Right lobe of liver (tissue), 6 donors: Measurements from ENCODE around the gene LRBA. TPM values are rescaled to one million over a fixed set of nuclear protein-coding genes. Genes with fewer than 3 reads are reported as not detected.

ENCODE experiments used
- ATAC-seq, 4 donors: fragments of 200-7000 bp; cut with Tn5 transposase; one replicate each; pipeline ENCODE4 v1.9.1; 2020; ENCODE audit warnings: mild to moderate bottlenecking in 4 of 4, moderate library complexity in 4 of 4
- DNase-seq, 3 donors: peaks; one replicate each; pipeline ENCODE4 v3.0.0-alpha.2; 2020
- H3K27ac ChIP-seq, 3 donors: fragments of 200-600 bp; one replicate each; pipeline ENCODE4 v1.8.0; 2022
- H3K27me3 ChIP-seq, 2 donors: fragments of 200-600 bp; one replicate each; pipeline ENCODE4 v1.8.0; 2022
- H3K36me3 ChIP-seq, 4 donors: fragments of 200-600 bp; sonication (generic) in 1 of 4; one replicate each; pipeline versions ENCODE4 v1.5.1 to v1.8.0; 2017 to 2022; ENCODE audit warnings: control low read depth in 1 of 4
- H3K4me1 ChIP-seq, 4 donors: fragments of 200-600 bp; sonication (generic) in 1 of 4; one replicate each; pipeline versions ENCODE4 v1.5.1 to v1.8.0; 2017 to 2022; ENCODE audit warnings: control low read depth in 1 of 4
- H3K4me3 ChIP-seq, 3 donors: fragments of 200-600 bp; one replicate each; pipeline ENCODE4 v1.8.0; 2022
- H3K9me3 ChIP-seq, 4 donors: fragments of 200-600 bp; sonication (generic) in 1 of 4; one replicate each; pipeline versions ENCODE4 v1.5.1 to v1.8.0; 2017 to 2022; ENCODE audit warnings: control low read depth in 1 of 4
- POLR2A ChIP-seq: fragments of 450-650 bp; IDR thresholded peaks from one replicate; pipeline ENCODE4 v1.6.1; 2017; ENCODE audit warnings: antibody characterized with exemption, mild to moderate bottlenecking
- WGBS: methylation state at CpG from one replicate; pipeline ENCODE4 v1.1.6; 2018; ENCODE audit warnings: low coverage, low lambda C conversion rate; ENCODE audit not compliant: insufficient coverage; ENCODE audit errors: missing lambda C conversion rate; 5-methylcytosine and 5-hydroxymethylcytosine counted together
- intact Hi-C, 2 donors: fragments of 100-400 bp; cut with DNase I; formaldehyde crosslinking; loops; one replicate each; pipeline versions ENCODE4 v1.11.2 to v1.14.1; 2022
- total RNA-seq, 6 experiments: library from RNA; depleted of rRNA in 2 of 6; stranded (reverse); fragments of >200 nt in 2 of 6; fragmentation: NEBNext Ultra II Directional in 3 of 6; extraction: Animal tissue kit (Norgen Biotek cat#: 25700) in 3 of 6; gene quantifications; one replicate each; pipeline versions ENCODE4 v1.1.0 to v1.2.4, GENCODE V29; 2016 to 2023
- TF ChIP-seq, protein P1 (sequence below), 4 donors: fragments of 200-600 bp in 3 of 4; fragments of 450-650 bp in 1 of 4; IDR thresholded peaks; one replicate each; pipeline versions ENCODE4 v1.5.1 to v1.8.0; 2016 to 2022; ENCODE audit warnings: antibody characterized with exemption in 4 of 4, mild to moderate bottlenecking in 2 of 4
- donor health status: DM: no; HTN: yes; CAD: no.
- donor health status: DM: no; HTN: no; CAD: no.
- donor health status: DM: no; HTN: no; CAD: no.
- donor health status: DM: no; HTN: yes; CAD: no.
- donor health status: DM: no; HTN: yes; CAD: no.

Gene LRBA
- total RNA-seq, 6 experiments from 2014 or later: 18.9 to 48.1 (median 24.5) TPM

DNA sequence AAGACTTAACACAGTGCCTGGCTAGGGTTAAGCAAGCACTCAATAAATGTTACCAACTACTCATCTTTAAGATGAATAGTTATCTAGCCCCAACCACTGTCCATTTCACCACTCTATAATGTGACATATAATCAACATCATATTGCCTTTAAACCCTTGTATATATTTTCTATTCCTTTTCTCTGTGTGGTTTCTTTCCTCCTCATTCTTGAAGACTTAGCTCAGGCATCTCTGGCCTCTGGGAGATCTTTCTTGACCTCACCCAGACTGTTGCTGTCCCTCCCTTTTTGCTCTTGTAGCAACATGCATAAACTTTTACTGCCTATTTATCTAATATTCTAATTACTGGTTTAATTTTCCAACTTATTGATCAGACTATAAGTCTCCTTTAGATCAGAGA lies 683.0 kb downstream of the LRBA start:
- H3K9me3 ChIP-seq: no peaks in the 10 kb centered on the region
- ATAC-seq: no peak

GRCh38 chr4:150329373-150329772 lies 685.7 kb downstream of the LRBA start:
- Histone ChIP-seq H3K4me1 (no peaks in the 10 kb centered on the region), H3K9me3 (no peaks in the 10 kb centered on the region), H3K27me3 (no peaks in the 10 kb centered on the region), H3K4me3 (no peak overlapping the region), H3K36me3 (no peaks in the 10 kb centered on the region), H3K27ac (no peak overlapping the region)
- TF ChIP-seq, protein P1, sequence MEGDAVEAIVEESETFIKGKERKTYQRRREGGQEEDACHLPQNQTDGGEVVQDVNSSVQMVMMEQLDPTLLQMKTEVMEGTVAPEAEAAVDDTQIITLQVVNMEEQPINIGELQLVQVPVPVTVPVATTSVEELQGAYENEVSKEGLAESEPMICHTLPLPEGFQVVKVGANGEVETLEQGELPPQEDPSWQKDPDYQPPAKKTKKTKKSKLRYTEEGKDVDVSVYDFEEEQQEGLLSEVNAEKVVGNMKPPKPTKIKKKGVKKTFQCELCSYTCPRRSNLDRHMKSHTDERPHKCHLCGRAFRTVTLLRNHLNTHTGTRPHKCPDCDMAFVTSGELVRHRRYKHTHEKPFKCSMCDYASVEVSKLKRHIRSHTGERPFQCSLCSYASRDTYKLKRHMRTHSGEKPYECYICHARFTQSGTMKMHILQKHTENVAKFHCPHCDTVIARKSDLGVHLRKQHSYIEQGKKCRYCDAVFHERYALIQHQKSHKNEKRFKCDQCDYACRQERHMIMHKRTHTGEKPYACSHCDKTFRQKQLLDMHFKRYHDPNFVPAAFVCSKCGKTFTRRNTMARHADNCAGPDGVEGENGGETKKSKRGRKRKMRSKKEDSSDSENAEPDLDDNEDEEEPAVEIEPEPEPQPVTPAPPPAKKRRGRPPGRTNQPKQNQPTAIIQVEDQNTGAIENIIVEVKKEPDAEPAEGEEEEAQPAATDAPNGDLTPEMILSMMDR (IDR thresholded peaks at IDR 0.05): no peak
- TF ChIP-seq POLR2A: no peak
- no peak for DNase-seq
- ATAC-seq: no peak
- intact Hi-C loops: no loop called here

More for the DNA sequence above, 683.0 kb downstream of the LRBA start:
- Histone ChIP-seq H3K4me3 (no peak overlapping the region), H3K27ac (no peak overlapping the region), H3K4me1 (no peaks in the 10 kb centered on the region), H3K27me3 (no peaks in the 10 kb centered on the region), H3K36me3 (no peaks in the 10 kb centered on the region)
- intact Hi-C loops: no loop called here
- TF ChIP-seq, protein P1 (IDR thresholded peaks at IDR 0.05): no peak
- no peak for TF ChIP-seq POLR2A
- DNase-seq: no peak

GRCh38 chr4:150328496-150328895 lies 686.6 kb downstream of the LRBA start:
- Histone ChIP-seq H3K36me3 (no peaks in the 10 kb centered on the region), H3K27ac (no peak overlapping the region), H3K4me1 (no peaks in the 10 kb centered on the region), H3K4me3 (no peak overlapping the region), H3K9me3 (no peaks in the 10 kb centered on the region), H3K27me3 (no peaks in the 10 kb centered on the region)
- DNase-seq (no peak), ATAC-seq (no peak)
- TF ChIP-seq POLR2A: no peak
- TF ChIP-seq, protein P1 (IDR thresholded peaks at IDR 0.05): no peak
- WGBS: 83% methylated on average over 2 of the region's 2 CpGs
- intact Hi-C loops: no loop called here

DNA sequence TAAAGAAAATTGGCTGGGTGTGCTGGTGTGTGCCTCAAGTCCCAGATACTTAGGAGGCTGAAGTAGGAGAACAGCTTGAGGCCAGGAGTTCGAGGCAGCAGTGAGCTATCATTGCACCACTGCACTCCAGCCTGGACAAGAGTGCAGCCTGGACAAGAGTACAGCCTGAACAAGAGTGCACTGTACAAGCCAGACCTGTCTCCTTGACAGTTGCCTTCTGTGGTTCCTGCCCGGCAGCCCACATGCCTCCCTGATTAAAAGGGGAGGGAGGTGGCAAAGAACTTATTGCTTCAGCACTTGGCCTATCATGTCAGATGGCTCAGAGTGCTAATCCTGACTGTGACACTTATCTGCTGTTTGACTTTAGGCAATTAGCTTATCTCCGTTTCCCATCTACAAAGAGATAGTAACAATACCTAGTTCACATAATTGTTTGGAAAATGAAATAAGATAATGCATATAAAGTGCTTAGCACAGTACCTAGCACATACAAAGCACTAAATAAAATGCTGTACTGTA lies 687.8 kb downstream of the LRBA start:
- Histone ChIP-seq H3K36me3 (no peaks in the 10 kb centered on the region), H3K4me3 (no peak overlapping the region), H3K27me3 (no peaks in the 10 kb centered on the region), H3K4me1 (no peaks in the 10 kb centered on the region), H3K9me3 (no peaks in the 10 kb centered on the region), H3K27ac (no peak overlapping the region)
- ATAC-seq (no peak), DNase-seq (no peak)
- WGBS: 81% methylated on average over 2 of the region's 3 CpGs
- intact Hi-C loops: no loop called here
- TF ChIP-seq POLR2A: no peak
- TF ChIP-seq, protein P1 (IDR thresholded peaks at IDR 0.05): no peak

GRCh38 chr4:150325872-150326271 lies 689.2 kb downstream of the LRBA start:
- DNase-seq (no peak), ATAC-seq (no peak)
- intact Hi-C loops: no loop called here
- Histone ChIP-seq H3K27me3 (no peaks in the 10 kb centered on the region), H3K36me3 (no peaks in the 10 kb centered on the region), H3K27ac (no peak overlapping the region), H3K9me3 (no peaks in the 10 kb centered on the region), H3K4me1 (no peaks in the 10 kb centered on the region), H3K4me3 (no peak overlapping the region)
- no peak for TF ChIP-seq POLR2A
- TF ChIP-seq, protein P1 (IDR thresholded peaks at IDR 0.05): no peak
- WGBS: 73% methylated on average over 2 of the region's 2 CpGs
